GM19324 (cell line): ENCODE data around the gene SLC16A3.

ENCODE experiments used
- ATAC-seq: cut with Tn5 transposase; IDR thresholded peaks from one replicate; pipeline ENCODE4 v1.9.1; 2021; ENCODE audit warnings: mild to moderate bottlenecking, moderate library complexity; ENCODE audit not compliant: unreplicated experiment, low FRiP score

SLC16A3 gene

DNA sequence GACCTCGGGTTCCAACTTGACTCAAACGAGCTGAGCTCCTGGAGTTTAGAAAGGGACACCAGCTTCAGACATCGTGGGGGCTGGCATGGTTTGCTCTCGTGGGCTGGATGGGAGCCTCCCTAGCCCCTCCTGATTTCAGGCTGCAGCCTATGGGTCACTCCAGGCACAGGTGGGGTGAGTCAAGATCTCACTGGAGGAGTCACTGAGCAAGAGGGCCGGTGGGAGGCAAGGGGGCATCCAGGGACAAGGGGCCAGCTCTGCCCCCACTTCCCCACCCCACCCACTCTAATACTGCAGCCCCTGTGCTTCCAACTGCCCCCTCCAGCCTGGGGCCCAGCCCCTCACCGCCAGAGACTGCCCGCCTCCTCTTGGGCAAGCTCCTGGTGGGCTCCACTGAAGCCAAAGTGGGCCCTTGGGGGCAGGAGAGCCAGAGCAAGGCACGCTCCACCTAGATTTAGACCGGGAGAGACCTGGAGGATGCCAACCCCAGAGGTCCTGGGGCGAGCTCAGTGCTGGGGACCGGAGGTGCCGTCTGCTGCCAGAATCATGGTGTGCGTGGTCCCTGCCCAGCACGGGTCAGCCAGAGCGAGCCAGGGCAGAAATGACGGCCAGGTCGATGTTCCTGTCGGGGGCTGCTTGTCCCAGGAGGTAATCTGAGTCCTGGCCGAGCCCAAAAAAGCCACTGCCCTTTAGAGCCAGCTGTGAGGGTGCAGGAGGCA lies 6.4 kb downstream of the SLC16A3 start:
- no peak for ATAC-seq

DNA sequence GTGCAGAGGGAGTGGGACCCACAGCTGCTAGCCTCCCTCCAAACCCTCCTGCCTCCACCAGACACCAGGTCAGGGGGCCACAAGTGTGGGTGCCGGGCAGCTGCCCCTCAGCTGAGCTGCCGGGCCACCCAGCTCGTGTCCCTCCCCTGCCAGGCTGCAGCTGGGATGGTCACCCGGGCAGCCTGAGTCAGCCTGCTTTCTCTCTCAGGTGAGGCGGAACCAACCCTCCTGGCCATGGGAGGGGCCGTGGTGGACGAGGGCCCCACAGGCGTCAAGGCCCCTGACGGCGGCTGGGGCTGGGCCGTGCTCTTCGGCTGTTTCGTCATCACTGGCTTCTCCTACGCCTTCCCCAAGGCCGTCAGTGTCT lies 6.9 kb downstream of the SLC16A3 start:
- no peak for ATAC-seq

DNA sequence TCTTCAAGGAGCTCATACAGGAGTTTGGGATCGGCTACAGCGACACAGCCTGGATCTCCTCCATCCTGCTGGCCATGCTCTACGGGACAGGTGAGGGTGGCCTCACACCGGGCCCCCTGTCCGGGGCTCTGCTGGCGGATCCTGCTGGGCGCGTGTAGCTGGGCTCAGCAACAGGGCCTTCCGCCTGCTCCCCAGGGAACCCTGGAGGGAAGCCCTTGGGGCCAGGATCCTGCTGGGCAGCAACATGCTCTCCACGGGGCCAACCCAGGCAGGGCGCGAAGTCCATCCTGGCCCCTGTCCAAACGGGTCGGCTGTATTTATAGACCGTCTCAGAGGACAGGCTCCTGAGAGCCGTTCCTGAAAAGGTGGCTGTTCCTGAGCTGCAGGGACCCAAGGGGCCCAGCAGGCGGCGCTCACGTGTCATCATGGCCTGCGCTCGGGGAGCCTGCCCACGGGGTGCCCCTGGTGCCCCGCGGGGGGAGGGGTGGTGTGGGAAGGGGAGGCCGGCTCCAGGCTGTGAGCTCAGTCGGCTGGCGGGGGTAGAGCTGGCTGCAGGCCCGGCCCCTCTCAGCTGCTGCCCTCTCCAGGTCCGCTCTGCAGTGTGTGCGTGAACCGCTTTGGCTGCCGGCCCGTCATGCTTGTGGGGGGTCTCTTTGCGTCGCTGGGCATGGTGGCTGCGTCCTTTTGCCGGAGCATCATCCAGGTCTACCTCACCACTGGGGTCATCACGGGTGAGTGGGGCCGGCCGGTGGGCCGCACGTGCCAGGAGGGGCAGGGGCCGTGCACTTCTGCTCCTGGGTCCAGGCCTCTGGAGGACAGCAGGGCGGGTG lies 7.5 kb downstream of the SLC16A3 start:
- no peak for ATAC-seq

DNA sequence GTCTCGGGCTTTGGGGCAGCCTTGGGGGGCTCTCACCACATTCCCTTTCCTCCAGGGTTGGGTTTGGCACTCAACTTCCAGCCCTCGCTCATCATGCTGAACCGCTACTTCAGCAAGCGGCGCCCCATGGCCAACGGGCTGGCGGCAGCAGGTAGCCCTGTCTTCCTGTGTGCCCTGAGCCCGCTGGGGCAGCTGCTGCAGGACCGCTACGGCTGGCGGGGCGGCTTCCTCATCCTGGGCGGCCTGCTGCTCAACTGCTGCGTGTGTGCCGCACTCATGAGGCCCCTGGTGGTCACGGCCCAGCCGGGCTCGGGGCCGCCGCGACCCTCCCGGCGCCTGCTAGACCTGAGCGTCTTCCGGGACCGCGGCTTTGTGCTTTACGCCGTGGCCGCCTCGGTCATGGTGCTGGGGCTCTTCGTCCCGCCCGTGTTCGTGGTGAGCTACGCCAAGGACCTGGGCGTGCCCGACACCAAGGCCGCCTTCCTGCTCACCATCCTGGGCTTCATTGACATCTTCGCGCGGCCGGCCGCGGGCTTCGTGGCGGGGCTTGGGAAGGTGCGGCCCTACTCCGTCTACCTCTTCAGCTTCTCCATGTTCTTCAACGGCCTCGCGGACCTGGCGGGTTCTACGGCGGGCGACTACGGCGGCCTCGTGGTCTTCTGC lies 8.4 kb downstream of the SLC16A3 start:
- no peak for ATAC-seq

DNA sequence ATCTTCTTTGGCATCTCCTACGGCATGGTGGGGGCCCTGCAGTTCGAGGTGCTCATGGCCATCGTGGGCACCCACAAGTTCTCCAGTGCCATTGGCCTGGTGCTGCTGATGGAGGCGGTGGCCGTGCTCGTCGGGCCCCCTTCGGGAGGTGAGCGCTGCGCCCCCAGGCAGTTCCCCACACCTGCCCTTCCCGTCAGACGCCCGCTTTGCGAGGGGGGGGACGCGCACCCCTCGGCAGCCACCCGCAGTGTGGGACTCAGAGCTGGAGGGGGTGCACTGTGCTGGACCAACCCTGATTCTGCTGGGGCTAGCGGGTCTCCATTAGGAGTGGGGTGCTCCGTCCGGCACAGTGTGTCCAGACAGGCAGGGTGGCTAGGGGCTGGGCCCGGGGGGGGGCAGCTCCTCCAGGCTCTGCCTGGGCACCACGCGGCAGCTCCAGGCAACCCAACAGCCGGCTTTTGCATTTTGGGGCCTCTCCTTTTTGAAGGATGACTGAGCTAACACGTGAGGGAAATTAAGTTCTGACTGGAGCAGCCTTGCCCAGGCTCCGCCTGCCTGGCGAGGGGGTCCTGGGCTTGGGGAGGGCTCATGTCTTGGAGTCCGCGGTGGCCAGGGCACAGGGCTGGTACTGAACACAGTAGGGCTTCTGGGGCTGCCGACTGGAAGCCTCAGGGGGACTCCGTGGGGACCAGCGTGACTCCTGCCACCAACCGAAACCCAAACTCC lies 9.1 kb downstream of the SLC16A3 start:
- ATAC-seq = no peak

DNA sequence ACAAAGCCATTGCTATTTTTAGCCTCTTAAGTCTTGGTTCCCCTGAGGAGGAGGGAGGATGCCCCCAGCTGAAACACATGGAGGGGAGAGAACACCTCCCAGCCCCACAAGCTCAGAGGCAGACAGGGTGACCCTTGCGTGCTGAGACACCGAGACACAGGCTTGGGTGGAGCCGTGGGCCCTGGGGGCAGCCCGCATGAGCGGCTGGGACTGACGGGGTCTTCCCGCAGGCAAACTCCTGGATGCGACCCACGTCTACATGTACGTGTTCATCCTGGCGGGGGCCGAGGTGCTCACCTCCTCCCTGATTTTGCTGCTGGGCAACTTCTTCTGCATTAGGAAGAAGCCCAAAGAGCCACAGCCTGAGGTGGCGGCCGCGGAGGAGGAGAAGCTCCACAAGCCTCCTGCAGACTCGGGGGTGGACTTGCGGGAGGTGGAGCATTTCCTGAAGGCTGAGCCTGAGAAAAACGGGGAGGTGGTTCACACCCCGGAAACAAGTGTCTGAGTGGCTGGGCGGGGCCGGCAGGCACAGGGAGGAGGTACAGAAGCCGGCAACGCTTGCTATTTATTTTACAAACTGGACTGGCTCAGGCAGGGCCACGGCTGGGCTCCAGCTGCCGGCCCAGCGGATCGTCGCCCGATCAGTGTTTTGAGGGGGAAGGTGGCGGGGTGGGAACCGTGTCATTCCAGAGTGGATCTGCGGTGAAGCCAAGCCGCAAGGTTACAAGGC lies 9.8 kb downstream of the SLC16A3 start:
- no peak for ATAC-seq

DNA sequence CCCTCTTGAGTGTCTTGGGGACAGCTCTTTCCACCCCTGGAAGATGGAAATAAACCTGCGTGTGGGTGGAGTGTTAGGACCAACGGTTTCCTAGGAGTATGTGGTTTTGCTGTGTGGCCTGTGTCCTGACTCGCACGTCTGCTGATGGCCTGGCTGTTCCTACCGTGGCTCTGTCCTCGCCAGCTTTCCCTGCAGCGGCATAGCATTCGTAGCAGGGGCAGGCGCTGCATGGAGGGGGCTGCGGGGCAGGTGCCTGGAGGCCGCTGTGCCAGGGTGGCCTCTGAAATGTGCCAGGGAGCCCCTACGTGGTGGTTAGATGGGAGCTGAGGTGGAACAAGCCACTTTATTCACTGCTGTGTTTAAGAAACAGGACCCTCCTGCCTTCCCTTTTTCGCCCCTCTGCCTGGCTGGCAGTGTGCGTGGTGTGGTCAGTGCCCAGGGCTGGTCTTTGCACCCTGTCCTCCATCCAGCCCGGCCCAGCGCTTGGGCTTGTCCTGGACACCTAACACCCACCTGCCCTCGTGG lies 10.6 kb downstream of the SLC16A3 start:
- ATAC-seq = no peak

DNA sequence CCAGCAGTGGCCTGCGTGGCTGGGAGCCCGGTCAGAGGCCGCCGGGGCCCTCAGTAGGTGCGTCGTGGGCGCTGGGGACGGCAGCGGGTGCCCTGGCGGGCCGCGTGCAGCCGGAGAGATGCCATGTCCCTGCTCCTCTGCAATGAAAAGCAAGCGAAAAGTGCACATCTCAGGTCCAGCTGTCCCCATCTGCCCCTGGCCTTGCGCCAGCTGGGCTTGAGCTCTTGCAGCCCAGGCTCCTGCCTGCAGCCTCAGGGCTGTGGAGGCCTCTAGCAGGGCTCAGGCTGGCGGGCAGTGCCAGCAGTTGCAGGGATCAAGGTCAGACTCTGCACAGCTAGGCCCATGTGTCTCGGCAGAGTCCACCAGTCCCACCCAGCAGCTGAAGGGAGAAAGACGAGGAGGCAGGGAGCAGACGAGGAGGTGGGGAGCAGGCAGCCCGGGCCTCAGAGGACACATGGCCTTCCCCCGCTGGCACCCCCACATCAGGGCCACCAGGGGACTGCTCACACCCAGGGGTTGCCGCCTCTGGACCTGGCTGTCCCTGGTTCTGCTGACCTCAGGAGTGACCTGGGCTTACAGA lies 11.2 kb downstream of the SLC16A3 start:
- ATAC-seq = no peak

DNA sequence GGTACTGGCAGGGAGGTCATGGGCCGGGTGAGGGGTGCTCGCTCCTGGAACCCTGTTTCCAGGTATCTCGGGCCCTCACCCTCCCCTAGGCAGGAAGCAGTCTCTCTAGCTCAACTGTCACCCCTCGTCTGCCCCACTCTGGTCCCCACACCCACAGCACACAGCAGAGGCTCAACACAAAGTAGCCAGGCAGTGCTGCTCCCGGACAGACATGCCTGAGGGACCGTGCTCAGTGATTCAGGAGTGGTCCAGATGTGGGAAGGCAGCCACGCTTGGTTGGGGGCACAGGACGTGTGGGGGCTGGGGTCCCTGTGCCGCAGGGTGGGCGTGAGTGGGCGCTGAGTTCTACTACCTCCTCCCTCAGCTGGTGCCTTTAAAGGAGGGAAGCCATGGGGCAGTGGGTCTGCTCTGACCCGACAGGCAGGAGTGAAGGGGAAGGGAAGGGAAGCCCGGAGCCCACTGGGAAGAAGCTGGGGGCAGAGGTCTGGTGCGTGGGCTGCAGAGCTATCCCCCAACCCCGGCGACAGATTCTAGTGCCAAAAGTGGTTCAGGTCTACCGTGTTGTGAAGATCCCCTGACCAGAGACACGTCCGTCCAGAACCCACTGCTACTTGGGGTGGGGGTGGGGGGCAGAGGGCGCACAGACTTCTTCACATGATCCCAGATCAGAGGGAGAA lies 11.8 kb downstream of the SLC16A3 start:
- no peak for ATAC-seq

DNA sequence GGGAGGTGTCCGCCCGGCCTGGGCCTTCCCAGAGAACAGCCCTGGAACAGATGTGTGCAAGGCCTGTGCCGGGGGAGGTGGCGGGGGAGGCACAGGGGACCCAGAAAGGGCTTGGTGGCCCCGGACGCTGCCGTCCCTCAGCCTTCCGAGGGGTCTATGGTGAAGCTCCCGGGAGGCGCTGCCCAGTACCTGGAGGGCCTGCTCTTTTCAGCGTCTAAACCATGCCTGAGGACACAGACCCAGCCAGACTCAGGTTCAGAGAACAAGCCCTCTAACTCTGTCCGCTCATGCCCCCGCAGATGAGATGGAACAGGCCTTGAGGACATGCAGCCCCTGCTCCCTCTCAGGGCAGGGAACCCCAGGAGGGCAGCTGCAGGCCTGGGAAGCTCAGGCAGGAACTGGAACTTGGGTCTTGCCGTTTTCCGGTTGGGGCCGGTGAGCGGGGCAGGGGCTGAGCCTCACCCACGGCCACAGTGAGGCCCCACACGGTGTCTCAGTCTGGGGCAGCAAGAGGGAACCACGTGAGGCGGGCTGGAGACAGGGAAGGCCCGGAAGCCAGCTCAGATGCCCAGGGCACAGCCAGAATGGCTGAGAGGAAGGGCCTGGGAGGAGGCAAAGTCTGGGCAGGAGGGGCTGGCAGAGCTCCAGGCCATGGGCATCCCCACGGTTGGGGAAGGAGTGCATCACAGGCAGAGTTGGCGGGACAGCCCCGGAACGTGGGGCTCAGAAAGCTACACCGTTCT lies 12.5 kb downstream of the SLC16A3 start:
- ATAC-seq = no peak

DNA sequence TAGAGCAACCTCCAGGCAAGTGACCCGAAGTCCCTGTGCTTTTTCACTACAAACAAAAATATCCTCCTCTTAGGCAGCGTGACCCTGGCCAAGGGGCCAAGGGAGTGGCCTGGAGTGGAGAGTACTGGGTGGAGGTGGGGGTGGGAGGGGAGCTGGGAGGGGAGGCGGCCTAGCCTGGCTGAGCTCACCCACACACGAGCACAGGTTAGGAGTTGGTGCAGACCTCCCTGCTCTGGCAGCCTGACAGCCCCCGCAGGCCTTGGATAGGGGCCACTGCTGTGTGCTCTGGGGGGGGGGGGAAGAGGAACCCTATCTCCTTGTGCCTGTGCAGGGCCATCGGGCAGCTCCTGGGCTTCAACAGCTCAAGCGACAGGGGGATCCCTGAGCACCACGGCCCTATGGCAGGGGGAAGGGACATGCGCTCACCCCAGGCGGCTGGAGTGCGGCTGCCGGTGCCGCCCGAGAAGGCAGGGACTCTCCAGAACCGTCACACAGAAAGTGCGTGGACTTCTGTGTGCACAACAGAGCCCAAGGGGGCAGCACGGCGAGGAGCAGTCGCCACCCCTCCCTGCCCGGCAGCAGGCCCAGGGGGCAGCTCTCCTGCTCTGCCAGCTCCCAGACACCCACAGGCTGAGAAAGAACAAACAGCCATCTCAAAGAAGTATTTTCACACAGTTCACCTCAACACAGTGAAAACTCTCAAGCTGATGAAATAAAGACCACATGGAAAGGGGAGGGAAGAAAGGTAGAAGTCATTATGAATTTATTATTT lies 13.3 kb downstream of the SLC16A3 start:
- ATAC-seq = no peak

DNA sequence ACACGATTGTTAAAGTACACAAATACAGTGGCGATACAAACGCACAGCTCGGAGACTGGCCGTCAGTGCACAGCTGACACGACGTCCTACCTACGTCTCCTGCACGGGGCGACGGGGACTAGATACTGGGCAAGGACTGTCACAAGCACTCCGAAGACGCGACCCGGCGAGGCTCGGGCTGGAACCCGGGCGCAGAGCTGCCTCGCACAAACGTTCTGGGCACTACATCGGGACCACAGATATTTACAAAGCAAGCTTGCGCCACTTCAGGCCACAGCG lies 13.8 kb downstream of the SLC16A3 start:
- ATAC-seq = no peak

DNA sequence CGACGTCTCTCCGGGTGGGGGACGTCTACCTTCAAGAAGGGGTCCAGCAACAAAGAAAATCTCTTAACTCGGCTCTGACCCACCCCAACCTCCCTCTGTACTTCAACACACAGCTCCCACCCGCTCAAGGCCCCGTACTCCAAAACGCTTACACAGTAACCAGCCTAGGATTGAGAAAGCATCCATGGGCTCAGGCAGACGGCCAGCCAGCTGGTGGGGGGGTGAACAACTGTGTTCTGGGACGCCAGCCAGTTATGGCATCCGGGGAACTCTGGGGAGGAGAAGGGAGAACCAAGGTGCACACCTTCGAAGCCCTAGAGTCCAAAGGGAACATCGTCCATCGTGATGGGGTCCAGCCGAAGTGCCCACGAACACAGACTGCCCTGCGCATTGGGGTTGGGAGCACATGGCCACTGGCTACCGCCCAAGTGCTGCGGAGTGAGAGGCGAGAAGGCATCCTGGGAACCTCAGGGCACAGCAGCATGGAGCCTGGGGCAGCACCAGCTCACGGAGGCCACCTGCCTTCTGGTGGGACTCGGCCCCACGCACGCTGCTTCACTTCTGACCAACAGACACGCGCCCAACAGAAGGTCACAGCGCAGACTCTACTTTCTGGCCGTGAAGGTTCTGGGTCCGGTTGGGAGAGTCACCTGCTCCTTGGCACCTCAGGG lies 14.3 kb downstream of the SLC16A3 start:
- ATAC-seq = no peak

DNA sequence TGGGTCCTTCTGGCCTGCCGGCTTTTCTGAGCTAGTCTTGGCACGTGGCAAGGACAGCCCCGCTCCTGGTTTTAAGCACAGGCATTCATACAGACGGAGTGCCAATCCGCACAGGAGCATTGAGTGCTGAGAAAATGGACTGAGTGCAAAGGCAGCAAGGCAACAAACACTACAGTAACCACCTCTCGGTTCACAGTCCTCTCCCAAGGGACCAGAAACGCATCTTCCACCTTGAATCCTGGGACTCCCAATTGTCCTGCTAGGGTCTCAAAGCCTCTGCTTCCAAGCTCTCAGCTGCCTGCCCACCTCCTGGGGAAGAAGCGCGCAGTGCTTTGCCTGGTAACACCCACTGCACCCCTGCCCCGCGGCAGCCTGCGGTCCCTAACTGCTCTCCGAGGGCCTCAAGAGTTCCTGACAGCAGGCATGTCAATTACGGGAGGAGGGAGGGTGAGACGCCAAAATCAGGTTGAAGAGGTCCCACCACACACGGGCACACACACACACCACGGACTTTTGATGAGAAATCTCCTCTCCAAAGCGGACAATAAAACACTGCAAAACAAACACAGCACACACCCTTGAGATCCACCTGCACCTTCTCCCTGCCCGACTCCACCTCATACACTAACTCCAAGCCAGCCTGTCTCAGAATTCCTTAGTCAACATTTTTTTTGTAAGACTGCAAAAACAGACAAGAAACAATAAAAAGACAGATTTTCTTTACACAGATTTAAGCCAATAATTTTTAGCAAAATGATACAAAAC lies 15.0 kb downstream of the SLC16A3 start:
- ATAC-seq = no peak

DNA sequence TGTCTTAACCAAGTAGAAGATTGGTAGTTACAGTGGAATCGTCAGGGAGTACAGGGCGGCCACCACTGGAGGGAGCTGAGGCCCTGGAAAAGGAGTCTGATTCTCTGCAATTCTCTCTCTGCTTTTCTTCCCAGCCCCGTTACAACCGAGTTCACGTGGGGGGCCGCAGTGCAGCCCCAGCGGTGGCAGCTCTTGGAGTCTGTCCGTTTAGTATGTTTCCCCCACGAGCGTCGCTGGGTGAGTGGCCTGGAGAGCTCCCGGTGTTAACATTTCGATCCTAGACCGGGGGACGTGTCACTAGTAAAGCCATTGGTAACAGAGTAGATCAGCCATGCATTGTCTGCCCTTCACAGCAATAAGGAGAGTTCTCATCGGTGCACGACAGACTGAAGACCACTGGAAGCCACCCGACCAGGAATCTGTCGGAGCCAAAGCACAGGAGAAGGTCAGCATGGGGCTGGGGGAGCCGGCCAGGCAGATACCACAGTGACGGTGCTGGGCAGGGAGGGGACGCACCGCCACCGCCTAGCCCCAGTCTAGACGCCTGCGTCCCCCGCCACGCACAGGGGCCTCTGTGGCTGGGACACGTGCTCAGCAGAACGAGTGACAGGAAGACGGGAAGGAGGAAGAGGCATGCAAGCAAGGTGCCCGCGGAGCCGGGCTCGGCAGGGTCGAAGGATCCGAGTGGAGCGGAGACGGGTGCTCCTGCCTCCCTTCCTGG lies 15.7 kb downstream of the SLC16A3 start:
- ATAC-seq = no peak
